GM18499 (cell line): Measurements from ENCODE around the gene MRPS34.
A peak's percentile ranks its signal among the peaks of the same experiment; 100 is the strongest.

ENCODE experiments used
- ATAC-seq: cut with Tn5 transposase; IDR thresholded peaks from one replicate; pipeline ENCODE4 v1.9.1; 2021; ENCODE audit warnings: moderate number of reproducible peaks; ENCODE audit not compliant: insufficient read depth, unreplicated experiment

The MRPS34 gene

DNA sequence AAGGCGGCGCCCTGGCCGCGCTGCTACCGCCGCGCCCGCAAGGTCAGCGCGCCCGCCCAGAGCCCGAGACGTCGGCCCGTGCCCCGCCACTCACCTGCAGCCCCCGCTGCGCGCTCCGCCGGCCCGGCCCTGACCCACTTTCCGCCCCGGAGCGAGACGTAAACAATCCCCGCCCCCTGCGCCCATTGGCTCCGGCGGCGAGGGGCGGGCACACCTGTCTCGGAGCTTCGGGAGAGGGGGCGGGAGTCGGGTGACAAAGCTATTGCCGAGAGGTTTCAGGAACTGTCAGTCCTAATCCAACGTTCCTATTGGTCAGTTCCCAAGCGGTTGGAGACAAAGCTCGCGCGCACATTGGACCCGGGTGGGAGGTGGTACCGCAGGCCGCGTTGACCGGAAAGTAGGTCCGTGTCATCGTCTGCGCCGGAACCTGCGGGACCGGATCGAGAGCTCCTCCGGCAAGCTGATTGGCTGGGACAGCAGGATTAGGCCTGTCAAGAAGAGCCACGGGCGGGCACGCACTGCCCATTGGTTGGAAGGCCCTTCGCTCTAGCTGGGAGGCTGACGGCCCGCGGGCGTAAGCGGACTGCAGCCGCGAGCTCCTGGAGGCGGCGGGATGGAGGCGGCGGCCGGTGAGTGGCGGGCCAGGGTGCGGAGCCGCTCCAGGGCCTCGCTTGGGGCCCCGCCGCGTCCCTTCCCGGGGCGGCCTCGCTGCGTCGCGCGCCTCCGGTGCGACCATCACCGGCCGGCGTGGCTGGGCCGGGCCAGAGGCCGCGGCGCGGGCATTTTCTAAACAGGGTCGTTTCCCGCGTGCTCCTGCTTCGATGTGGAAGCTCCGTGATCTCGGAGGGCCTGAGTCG is 9.7 kb upstream of the MRPS34 start, which contains the start of the genes NUBP2 and SPSB3:
TSS of gene NUBP2 (plus strand) at position 553 of the 857 bp plus-strand sequence. CDS start at position 614, 61 bp downstream.
TSS of gene SPSB3 (minus strand) at position 164 of the 857 bp plus-strand sequence. CDS start 1,088 bp downstream, outside the sequence.
- ATAC-seq = peak; percentile 75

DNA sequence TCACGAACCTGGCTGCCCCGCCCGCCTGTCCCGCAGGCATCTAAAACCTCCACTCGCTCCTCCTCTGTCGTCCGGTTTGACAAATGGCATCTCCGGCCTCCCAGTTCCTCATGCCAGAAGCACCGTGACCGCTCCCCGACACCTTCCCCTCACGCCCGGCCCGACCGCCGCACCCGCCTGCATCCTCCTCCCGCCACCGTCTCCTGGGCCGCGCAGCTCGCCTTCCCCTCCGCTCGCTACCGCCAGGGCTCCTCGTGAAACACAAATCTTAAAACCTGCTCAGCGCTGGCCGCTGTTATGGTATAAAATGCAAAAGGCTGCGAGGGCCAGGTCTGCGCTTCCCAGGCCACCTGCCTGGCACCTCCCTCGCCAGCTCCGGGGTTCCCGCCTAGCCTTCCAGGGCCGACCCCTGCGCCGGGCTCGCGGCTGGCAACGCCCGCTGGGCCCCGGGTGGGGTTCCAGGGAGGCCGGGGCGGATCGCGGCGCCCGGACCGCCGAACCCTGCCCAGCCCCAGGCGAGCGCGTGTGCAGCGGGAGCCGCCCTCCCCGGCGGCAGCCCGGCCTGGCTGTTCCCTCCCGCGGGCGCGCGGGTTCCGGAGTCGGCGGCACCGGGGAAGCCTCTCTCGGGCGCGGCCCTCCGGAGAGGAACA is 8.9 kb upstream of the MRPS34 start:
- ATAC-seq = no peak

DNA sequence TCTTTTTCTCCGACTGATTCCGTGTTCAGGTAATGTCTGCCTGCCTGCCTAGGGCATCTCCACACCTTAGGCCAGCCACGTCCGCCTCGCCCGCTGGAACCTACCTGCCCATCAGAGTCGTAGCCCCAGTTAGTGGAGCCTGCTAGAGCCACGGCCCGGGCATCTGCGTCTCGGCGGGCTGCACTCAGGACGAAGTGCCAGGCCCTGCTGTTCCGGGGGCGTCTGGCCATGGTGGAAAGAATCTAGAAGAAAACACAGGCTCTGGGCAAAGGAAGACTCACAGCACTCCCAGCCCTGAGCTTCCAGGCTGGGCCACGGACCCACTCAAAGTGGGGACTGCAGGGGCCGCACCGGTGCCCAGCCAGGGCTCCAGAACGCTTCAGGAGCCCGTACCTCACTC is 8.3 kb upstream of the MRPS34 start:
- ATAC-seq = no peak

DNA sequence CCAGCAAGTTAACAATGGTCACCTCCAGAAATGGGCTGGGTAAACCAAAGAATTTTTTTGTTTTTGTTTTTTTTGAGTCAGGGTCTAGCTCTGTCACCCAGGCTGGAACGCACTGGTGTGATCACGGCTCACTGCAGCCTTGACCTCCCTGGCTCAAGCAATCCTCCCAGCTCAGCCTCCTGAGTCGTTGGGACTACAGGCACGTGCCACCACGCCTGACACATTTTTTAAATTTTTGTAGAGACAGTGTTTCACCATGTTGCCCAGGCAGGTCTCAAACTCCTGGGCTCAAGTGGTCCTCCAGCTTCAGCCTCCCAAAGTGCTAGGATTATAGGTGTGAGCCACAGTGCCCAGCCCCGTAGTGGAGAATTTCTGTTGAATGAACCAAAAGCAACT is 7.7 kb upstream of the MRPS34 start:
- no peak for ATAC-seq

DNA sequence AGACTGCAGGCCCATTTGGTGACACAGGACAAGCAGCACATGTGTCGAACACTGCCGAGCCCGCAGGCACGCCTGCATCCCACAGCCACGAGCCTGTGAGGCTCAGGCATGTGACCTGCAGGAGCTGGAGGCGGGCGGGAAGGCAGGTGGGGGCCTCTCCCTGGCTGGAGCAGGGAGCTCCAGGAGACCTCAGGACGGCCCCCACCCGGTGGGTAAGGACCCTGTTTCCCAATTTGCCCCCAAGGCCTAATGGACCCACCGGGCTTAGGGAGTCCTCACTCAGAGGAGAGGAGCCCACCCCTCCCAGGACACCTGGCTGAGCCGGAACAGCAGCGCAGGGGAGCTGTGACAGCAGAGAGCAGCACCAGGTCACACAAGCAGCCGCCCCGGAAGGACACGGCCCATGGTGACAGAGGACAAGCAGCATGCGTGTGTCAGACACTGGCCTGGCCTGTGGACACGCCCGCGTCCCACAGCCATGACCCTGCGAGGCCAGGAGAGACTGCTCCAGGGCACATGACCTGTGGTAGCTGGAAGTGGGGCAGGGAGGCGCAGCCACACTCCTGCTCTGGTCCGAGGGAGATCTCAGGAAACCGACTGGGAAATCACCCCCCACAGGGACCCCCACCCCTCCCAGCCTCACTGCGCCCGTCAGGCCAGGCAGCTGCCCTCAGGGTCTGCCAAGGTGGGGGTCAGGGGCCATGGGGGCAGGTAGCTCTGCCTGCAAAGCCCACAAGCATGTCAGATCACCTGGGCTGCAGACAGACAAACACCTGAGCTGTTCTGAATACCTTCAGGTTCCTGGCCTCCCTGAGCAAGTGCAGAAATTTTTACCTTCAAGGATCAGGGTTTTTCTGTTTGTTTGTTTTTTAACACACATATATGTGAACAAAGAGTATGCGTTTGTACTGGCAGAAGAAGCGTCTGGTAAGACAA is 7.1 kb upstream of the MRPS34 start:
- ATAC-seq = no peak

DNA sequence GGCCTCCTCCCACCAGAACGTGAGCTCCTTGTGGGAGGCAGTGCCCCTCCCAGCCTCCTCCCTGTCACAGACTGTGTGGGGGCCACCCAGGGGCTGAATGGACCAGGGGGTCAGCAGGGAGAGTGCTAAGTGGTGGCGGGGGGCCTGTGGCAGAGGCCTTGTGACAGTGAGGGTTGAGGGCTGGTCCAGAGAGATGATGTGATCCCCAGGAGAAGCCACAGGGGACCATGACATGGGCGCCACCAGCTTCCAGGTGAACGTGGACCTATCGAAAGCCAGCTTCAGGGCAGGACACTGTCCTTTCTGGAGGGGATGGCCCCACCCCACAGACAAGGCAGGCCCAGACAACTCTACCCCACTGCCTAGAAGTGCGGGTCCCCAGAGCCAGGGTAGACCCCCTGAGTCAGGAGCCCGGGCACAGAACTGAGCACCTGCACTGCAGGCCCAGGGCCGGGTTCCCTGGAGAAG is 6.3 kb upstream of the MRPS34 start:
- ATAC-seq = no peak

DNA sequence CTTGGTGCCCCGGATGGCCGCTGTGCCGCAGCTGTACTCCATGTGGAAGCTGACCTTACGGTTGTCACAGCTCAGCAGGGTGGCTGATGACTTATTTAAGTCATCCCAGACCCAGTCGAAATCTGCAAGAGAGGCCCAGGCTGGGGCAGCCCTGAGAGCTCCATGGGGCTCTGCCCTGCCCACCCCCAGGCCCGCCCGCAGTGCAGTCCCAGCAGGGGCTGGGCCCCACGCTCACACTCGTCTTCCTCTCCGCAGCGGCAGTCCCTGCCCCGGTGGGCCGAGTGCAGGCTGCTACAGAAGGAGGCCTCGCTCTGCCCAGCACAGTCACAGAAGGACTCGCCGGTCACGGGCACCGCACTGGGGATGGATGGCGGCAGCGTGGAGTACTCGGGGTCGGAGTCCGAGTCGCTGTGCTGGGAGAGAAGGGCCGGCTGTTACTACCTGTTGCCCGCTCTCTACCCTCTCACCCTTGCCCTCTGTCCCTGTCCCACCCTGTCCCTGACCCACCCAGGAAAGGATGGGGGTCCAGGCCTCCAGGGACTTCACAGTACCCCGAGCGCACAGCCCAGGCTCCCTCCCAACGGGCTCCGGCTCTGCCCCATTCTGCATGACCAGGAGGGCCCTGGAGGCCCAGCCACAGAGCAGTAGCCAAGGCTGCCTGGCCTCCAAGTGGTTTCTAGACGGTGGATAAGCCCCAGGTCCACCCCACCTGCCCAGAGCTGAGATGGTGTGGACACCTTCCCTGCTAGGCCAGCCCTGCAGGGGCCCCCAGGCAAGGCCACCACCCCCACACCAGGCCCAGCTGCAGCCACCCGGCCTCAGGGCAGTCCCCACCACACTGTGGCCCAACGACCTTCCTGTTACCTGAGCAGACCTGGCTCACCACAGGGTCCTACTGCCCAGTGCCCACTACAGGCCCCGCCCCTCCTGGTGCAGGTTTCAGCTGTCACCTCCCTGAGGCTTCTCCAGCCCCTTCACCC is 5.6 kb upstream of the MRPS34 start:
- ATAC-seq = no peak

DNA sequence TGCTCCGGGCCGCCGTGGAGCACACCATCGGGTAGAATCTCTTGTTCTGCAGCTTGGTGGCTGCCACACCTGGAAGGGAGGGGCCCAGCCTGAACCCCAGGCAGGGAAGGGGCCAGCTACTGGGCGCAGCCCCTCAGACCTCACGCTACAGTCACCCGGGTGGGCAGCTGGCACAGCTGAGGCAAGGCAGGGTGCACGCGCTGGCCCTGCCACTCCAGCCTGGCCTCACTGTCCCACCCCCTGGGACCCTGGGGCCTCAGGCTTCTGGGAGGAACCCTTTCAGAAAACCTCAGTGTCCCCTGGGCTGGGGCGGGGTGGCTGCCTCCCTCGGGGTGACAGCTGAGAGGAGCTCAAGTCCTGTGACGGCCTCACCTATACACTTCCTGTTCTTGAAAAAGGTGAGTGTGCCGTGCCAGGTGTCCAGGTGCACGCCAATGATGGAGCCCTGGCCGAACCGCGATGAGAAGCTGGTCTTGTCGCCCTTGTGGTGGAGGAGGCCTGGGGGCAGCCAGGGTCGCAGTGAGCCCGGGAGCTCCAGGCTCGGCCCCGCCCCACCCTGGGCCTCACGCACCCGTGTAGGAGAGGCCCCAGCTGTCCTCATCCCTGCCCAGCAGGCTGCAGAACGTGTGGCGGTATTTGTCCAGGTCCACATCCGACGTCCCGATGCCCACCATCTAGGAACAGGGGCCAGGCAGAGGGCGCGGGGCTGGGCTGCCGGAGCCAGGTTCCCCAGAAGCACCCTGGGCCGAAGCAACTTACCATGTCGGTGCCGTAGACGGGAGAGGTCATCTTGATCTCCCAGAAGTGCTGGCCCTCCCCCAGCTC is 4.7 kb upstream of the MRPS34 start:
- no peak for ATAC-seq

DNA sequence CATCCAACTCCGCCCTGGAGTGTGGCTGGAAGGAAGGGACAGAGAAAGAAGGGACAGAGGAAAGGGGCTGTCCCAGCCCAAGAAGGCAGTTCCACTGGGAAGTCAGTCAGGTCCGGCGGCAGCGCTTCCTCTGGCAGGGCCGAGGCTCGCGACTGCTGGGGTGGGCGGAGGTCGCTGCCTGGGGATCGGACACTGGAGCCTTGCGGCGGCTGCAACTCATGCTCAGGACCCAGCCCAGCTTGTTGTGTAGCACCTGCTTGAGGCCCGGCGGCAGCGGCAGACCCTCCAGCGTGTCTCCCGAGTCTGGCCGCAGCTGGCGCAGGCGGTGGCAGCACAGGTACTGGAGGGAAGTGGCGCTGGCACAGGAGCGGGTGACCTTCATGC is 4.0 kb upstream of the MRPS34 start:
- no peak for ATAC-seq

DNA sequence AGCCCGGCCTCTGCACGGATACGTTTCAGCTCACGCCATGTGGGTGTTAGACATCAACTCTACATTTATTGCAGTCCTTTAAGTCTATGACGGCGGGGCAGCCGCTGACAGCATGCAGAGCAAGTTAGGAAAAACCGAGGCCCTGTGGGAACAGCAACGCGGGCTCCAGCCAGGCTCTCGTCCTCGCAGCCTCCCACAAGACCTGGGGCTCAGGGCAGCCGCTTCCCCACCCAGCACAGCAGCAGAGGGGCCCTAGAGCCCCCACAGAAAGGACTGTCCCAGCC is 3.7 kb upstream of the MRPS34 start:
- ATAC-seq = no peak

DNA sequence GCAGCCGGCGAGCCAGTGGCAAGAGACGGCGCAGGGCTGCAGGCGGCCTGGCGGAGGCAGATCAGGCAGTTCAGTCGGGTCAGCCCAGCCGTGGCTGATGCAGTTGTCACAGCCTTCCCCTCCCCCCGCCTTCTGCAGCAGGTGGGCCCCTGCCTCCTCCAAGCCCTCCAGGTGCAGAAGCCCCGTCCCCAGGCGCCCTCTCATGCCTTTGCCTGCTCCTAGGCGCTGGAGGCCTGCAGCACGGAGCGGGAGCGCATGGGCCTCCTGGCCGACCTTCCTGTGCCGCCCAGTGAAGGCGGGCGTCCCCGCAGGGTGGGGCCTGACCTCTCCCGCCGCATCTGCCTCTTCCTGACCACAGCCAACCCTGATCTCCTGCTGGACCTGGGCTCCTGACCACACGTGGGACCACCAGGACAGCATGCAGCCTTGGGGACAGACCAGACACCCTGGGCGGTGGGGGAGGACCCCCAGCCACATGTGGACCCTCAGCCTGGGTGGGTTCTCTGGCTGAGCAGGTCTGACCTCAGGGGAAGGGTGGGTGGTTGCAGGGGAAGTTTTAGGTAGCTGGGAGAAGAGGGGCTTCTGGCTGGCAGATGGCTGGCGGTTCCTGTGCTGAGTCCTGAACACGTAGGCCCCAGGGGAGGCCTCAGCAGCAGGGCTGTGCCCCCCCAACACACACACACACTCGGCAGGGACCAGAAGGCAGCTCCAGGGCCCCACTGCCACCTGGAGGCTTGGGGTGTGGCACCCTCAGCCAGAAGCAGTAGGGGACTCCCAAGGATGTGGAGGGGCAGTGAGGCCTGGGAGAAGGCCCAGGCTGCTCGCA is 3.1 kb upstream of the MRPS34 start:
- ATAC-seq = no peak

DNA sequence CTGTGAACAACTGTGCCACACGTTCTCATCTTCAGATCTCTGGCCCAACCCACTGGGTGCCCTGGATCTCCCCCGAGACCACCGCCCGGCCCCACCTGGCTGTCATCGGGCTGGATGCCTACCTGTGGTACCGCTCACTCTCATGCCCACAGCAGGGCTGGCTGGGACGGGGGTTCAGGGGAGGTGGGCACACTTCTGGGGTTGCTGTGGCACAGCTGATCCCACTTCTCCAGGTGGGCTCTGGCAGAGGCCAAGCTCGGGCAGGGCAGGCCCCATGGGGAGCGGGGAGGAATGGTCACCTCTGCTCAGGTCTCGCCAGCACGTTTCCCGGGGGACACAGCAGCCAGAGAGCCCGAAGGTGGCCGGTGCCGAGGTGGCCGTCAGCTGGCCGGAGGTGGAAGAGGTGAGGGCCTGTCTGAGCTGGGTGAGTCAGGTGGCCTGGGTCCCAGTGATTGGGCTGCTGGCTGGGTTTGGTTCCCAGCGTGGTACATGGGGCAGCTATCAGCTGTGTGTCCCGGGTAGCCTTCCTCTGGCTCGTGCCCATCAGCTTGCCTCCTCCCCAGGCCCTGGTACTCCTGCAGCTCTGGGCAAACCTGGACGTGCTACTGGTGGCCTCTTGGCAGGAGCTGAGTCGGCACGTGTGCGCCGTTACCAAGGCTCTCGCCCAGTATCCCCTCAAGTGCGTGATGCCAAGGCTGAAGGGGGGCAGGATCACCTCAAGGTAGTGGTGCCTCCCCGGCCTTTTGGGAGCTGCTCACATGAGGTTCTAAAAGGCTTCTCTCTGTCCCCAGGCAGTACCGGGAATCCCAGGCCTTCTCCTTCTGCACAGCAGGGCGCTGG is 2.3 kb upstream of the MRPS34 start:
- no peak for ATAC-seq

DNA sequence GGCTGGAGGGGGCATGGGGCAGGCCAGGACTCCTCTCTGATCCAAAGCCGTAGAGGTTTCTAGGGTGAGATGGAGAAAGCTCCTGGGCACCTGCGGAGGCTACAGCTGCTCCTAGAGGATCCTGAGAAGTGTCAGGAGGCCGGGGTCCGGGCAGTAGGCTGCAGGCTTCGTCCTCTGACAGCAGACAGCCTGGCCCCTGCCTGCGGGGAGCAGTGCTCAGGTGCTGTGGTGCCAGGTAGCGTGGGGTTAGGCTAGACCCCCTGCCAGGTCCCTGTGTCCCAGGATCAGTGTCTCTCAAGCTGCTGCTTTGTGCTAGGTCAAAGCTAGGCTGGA is 1.5 kb upstream of the MRPS34 start:
- ATAC-seq = no peak

DNA sequence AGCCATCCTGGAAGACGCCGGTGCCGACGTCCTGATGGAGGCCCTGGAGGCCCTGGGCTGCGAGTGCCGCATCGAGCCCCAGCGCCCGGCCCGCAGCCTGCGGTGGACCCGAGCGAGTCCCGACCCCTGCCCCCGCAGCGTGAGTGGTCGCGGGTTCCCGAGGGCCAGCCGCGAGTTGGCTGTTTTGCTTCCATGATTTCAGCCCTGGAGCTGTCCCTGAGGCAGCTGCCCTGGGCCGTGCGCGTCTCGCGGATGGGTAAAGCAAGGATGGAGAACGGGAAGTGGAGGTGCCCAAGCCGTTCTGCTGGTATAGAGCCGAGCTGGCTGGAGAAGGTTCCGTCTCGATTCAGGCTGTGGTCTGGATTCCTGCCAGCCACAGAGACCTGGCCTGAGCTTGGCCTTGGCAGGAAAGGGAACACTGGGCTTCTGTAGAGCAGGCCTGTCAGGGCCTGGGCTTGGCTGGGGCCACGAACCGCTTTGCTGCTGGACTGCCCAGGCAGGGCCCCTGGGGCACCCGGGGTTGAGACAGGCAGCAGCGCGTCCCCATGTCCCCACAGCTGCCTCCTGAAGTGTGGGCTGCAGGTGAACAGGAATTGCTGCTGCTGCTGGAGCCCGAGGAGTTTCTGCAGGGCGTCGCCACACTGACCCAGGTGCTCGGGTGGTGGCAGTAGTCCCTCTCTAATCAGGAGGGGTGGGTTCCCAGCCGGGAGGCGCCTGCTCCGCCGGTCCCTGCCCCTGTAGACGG is 941 bp upstream of the MRPS34 start:
- ATAC-seq = no peak

DNA sequence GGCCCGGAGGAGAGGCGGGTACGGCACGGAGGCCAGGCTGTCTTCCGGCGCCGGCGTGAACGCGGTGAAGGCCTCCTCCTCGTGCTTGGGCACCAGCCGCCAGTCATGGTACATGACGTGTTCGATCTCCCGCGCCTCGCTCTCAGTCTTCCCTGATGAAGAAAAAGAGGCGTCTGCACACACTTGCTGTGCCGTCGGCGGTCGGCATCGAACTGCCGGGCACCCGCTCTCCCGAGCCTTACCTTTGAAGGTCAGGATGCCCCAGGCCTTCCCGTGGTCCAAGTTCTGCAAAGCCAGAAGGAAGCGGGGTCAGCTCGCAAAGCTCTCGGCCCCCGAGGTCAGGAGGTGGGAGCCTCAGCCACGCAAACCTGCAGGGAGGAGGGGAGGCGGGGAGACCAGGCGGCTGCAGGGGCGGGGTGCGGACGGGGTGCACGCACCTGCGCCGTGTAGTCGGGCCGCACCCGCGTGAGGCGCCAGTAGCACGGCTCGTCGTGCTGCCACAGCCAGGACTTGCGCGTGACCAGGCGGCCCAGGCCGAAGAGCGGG is 499 bp downstream of the MRPS34 start, which contains the start of gene EME2:
TSS of gene EME2 (plus strand) at position 449 of the 546 bp plus-strand sequence. CDS start 418 bp downstream, outside the sequence.
- ATAC-seq = no peak

DNA sequence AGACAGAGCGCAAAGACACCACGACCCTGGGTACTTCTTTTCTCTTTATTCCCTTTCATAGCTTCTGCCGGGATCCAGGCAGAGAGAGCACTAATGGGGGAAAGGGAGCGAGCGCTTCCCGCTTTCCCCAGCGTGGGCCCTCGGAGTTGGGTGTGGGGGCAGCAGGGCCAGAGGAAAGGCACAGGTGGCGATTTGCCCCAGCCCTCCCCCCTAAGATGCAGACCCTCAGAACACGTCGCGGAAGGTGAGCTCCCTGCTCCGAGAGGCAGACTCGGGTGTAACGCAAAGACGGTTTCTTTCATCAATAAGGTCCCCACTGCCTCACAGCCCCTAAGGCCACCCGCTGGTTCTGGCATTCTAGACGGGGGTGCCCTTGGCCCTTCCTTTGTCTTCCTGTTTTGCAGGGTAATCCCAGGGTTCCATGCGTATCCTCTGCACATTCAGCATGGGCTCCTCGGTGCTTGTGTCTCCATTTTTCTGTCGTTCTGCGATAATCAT is 1.0 kb downstream of the MRPS34 start:
- ATAC-seq = no peak
